ENCODE results near the gene TMEM208.

- TF ChIP-seq CTCF (IDR thresholded peaks at IDR 0.05; ENCODE audit: insufficient read depth, low read depth, low read length) (peak; percentile 77), EZH2 (IDR thresholded peaks at IDR 0.05; ENCODE audit: insufficient read depth, low read length) (peak; percentile 42)
Observed at GRCh38 chr16:67184995-67185650, 41.8 kb upstream of the TMEM208 start.
